Measurements from ENCODE around the gene MSANTD7.
"Not testable (repeated sequence)": the region's sequence is repeated elsewhere in the genome, so short reads cannot be mapped to it uniquely, and the experiment has no call there.

Gene MSANTD7

DNA sequence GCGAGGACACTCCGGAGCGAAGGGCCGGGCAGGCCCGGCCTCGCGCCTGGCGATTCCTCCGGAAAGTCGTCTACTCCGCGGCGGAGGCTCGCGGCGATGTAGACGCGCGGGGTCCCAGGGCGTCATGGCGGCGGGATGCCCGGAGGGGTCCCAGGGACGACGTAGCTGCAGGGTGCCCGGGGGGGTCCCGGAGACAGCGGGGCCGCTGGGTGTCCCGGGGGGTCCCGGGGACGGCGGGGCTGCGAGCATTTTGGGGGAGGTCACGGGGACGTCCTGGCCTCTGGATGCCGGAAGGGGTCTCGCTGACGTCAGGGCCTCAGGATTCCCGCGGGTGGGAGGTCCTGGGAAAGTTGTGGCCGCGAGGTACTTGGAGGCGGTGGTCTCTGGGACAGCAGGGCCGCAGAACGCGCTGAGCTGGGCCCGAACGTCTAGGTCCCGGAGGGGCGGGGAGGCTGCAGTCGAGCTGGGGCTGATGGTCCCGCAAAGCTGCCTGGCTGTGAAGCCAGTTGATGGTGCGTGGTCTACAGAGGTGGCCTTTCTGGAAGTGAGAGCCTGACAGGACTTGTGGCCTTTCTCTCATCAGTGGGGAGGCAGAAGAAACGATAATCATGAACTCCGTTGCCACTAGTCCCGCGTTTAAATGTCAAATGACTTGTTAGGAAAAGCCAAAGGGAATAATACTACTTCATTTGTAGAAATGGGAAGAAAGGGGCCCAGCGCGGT, 637 bp downstream of the MSANTD7 start:
- DNase-seq, result no peak

DNA sequence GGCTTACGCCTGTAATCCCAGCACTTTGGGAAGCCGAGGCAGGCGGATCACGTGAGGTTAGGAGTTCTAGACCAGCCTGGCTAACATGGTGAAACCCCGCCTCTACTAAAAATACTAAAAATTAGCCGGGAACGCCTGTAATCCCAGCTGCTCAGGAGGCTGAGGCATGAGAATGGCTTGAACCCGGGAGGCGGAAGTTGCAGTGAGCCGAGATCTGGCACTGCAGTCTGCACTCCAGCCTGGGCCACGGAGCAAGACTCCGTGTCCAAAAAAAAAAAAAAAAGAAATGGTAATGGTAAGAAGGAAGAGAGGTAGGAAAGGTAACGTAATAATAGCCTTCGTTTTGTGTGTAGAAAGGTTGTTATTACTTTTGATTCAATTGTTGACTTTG, 1.2 kb downstream of the MSANTD7 start:
- no peak for DNase-seq

DNA sequence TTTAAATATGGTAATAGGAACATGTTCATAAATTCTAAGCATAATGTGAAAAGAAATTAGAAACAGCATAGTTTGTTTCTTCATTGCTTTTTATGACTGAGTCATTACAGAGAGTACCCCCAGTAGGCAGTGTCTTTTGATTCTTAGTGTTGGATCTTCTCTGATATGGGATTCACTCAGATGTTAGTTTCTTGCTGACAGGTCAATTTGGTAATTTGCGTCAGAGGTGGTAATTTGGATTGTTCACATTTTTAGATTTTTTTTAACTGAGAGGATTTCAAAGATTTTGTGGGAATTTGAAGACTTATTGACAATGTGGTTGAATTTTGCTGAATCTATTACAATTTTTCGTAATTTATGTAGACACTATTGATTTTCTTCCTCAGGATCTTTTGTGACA, 2.1 kb downstream of the MSANTD7 start:
- DNase-seq, result no peak

DNA sequence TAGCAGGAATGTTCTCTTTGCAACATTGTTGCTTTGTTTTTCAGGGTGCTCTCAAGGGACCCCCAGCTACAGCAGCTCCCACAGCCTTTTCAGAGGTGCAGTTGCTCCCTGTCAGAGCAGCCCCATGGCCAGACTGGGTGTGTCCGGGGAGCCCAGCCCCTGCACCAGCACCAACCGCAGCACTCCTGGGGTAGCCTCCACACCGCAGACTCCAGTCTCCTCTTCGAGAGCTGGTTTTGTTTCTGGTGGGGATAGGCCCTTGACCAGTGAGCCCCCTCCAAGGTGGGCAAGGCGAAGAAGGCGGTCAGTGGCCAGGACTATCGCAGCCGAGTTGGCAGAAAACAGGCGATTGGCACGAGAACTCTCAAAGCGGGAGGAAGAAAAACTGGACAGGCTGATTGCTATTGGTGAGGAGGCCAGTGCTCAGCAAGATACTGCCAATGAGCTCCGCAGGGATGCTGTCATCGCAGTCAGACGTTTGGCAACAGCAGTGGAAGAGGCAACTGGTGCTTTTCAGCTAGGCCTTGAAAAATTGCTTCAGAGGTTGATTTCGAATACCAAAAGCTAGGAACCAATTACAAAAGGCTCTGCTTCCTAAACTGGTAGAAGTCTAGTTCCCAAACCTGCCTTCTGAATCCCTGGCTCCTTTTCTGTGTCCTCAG, 5.4 kb downstream of the MSANTD7 start:
- DNase-seq, result no peak

DNA sequence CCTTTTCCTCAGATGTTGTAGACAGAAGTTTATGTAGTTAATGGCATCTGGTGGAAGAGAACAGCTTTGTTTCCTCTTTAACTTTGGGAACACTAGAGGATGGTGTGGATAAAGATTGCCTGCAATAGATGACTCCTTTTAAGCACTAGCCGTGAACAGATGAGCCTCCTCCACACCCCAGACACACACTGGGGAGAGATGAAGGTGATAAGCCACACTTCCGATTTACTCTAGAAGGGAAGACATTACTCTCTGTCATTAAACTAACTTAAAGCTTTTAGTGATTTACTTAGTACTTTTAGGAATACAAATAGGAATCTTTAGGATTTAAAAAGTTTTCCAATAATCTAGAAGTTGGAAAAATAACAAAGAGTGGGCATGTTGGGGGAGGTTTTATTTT, 6.8 kb downstream of the MSANTD7 start:
- DNase-seq, result no peak

DNA sequence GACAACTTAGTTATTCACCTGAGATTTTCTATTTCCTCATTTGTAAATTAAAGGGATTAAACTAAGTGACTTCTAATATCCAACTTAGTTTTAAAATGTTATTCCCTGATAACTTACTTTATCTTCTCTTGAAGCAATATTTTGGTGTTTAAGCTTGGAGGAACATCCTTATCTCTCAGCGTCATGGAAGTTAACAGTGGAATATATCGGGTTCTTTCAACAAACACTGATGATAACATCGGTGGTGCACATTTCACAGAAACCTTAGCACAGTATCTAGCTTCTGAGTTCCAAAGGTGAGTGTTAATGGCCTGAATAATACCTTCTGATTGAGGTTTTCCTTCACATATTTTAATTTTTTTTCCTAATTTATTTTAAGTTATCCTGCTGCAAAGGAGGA, 14.1 kb downstream of the MSANTD7 start:
- DNase-seq, result no peak

DNA sequence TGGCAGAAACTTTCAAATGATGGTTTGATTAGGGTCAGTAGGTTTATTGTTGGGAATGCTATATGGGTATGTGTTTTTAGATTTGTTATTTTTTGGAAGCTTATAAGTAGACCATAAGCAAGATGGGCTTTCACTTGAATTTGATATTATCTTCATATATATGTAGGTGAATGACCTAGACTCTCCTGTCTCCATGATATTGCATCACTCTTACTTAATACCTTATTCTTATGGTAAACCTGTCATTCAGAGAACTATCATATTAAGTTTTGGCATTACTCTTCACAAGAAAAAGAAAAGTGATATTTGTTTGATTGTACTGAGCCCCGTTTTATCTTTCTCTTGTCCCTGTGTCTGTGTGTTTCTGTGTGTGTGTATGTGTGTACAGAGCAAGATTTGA, 17.3 kb downstream of the MSANTD7 start:
- DNase-seq, result no peak

DNA sequence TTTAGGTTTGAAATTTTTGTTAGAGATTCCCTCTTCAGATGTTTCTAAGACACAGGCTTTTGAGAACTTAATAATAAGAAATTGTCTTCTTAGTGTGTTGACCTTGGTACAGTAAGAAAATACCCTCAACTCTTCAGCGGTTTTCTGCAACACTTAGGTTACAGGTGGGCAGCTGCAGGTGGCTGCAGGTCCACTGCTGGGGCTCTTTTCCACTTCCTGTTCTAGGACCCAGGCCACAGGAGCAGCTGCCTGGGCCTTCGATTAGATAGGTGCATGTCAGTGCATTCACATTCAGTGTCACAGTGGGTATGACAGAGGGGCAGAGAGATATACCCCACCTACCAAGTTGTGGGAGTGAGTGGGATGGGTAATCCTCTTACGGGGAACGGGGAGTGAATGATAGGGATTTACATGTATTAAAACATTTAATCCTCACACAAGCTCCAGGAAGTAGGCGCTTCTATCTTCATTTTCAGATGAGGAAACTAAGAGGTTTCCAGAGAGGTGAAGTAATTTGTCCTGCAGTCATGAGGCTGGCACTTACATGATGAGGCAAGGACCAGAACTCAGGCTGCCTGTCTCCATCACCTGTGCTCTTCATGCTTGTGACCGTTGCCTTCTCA, 20.3 kb downstream of the MSANTD7 start:
- no peak for DNase-seq

DNA sequence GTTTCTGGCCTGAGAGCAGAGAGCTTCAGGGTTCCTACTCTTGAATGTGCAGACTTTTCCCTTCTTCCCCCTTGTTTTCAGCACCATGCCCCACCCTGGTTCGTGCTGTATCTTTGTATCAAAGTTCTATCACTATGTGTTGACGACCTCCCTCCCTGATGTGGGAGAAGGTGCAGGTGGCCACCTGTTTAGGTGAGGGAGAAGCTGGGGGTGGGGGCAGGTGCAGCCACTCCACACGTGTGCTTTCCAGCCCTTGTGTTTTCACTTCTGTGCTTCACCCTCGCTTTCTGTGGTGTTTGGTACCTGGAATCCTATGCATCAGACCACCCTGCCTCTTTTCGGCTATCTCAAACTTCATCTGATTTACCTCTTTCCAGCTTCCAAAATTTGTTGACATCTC, 20.9 kb downstream of the MSANTD7 start:
- DNase-seq, result no peak

DNA sequence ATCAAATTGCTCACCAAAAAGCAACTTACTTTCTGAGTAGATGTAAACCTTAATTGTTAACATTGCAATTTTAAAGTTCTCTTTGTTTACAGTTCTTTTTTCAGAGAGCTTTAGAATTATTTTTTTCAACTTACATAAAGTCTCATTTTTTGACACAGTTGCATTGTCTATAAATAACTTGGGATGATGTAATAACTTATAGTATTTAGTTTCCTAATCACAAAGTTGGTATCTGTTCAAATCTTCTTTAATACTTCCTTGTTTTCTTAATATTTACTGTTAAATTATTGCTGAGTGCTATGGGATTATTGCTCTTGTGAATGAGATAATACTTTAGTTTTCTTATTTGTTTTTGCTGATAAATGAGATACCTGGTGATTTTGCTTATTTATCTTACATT, 21.7 kb downstream of the MSANTD7 start:
- DNase-seq, result no peak

DNA sequence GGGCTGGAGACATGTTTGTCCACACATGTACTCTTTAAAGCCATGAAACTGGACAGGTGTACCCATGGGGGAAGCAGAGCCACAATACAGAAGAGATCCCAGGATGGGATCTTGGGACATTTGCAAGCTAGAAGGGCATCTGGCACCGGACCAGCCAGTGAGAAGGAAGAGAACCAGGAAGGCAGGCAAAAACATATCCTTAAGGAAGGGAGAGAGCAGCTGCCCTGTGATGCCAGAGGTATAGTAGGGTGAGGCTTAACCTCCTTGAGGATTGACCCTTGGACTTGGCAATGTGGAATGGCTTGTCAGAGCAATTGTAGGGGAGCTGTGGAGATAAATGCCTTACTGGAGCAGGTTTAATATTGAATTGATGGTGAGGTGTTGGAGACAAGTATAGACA, 22.7 kb downstream of the MSANTD7 start:
- DNase-seq, result no peak

DNA sequence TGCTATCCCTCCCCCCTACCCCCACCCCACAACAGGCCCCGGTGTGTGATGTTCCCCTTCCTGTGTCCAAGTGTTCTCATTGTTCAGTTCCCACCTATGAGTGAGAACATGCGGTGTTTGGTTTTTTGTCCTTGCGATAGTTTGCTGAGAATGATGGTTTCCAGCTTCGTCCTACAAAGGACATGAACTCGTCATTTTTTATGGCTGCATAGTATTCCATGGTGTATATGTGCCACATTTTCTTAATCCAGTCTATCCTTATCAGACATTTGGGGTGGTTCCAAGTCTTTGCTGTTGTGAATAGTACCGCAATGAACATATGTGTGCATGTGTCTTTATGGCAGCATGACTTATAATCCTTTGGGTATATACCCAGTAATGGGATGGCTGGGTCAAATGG, 26.4 kb downstream of the MSANTD7 start:
- not testable (repeated sequence) for DNase-seq

DNA sequence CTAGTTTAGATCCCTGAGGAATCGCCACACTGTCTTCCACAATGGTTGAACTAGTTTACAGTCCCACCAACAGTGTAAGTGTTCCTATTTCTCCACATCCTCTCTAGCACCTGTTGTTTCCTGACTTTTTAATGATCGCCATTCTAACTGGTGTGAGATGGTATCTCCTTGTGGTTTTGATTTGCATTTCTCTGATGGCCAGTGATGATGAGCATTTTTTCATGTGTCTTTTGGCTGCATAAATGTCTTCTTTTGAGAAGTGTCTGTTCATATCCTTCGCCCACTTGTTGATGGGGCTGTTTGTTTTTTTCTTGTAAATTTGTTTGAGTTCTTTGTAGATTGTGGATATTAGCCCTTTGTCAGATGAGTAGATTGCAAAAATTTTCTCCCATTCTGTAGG, 26.8 kb downstream of the MSANTD7 start:
- DNase-seq, result not testable (repeated sequence)

DNA sequence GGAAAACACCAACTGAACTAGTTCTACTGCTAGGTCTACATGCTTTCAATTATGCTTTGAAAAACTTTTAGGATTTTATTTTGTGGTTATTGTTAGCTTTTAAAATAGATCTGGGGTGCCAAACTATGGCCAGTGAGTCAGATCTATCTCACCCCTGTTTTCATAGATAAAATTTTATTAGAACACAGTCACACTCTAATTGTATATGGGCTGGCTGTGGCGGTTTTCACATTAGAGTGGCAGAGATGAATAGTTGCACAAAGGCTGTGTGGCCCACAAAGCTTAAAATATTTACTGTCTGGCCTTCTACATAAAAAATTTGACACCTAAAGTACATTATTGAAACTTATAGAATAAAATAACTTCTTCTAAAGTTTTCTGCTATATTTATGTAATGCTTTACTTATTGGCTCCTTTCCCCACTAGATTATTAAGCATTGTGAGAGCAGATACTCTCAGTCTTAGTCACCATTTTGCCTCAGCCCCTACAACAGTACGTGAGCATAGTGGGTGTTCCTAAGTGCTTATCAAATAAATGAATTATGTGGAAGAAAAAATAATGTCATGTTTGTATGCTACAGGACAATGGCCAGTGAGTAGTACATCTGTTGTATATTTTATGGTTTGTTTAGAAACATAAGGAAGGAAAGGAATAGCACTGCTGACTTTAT, 35.1 kb downstream of the MSANTD7 start:
- no peak for DNase-seq

DNA sequence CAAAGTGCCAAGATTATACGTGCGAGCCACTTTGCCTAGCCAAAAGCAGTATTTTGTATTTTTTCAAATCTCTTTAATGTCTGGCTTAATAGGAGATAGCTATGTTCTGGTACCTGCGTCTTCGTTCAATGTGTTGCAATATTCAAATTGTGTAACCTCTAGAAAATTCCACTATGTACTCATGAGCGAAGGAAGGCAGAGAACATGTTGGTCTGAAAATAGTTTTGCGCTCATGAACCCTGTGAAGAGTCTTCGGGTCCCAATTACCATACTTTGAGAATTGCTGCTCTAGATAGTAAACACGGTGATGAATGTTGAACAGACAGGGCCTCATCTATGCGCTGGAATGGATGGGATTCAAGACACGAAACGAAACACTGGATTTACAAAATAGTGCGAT, 37.8 kb downstream of the MSANTD7 start:
- DNase-seq, result no peak

DNA sequence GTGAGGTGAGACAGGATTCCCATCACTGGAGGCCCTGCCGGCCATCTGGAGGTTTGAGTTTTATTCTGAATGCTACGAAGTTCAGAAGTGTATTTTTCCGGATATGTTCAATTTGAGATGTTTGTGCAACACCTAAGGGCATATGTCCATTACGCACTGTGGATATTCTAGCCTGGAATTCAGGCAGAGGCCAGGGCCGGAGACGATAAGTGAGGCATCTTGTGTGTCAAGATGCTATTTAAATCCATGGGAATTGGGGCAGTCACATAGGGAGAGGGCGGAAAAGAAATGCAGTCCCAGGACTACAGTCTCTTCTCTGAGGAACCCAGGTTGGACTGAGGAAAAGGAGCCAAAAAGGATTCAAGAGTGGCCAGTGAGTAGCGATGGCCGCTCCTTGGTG, 38.7 kb downstream of the MSANTD7 start:
- DNase-seq, result no peak

DNA sequence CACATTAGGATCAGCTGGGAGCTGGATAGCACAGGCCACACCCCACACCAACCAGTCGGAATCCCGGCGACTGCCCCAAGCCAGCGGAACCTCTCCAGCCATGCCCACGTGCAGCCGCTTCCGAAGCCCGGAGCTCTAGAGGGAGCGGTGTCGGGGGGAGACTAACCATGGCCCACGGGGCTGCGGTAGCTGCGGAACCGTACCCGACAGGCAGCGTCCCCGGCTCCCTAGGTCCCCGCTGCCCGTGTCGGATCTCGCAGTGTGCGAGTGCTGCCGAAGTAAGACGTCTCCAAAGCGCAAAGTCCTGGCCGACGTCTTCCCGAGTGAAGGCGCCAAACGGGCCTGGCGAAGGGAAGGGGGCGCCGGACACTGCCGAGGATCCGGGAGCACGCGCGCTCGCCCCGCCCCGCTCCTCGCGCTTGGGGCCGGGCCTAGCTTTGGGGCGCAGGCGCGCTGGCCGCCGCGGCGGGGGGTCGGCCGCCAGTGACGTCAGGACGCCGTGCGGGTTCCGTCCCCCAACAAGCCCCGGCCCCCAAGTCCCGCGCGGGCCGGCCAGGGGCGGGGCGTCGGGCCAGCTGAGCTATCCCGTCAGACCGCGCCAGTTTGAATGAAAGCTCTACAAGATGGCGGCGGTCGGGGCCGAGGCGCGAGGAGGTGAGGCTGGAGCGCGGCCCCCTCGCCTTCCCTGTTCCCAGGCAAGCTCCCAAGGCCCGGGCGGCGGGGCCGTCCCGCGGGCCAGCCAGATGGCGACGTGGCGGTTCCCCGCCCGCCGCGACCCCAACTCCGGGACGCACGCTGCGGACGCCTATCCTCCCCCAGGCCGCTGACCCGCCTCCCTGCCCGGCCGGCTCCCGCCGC, 40.4 kb downstream of the MSANTD7 start, which contains the start of gene SUV39H2:
SUV39H2 (plus strand) TSS at position 601 of the 858 bp plus-strand sequence; CDS start at position 624, 23 bp downstream.
- DNase-seq, result peak; percentile 93

DNA sequence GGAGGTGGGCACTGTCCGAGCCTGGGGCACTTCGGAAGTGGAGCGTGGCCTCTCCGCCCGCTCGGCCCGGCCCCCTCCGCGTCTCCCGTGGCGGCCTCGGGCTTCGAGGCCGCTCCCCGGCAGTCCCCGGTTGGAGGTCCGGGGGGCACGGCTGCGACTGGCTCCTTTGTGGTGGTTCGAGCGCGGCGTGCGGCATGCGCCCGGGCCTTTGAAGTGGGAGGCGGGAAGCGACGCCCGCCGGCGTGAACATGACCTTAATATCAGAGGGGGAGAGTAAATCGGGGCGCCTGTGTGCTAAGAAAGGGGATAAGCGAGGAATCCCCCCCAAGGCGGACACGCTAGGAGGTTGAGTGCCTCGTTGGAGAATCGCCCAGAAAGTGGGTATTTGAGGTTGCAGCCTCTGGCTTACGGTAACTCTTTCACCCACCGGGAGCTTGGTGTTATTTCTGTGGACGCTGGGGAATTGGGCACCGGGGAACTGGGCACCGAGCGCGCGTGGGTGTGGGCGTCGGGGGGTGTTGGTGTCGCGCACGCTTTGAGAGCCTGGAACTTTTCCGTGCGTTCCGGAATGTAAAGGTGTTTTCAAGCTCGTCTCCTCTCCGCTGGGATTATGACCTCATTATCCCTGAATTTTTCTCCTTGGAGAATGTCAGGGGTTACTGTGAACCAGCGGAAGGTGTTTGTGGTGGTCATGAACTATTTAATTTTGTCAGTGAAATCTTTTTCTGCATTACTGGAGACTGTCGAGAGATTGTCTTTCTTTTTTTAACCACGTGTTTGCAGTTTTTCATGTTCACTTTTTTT, 41.2 kb downstream of the MSANTD7 start:
- no peak for DNase-seq

DNA sequence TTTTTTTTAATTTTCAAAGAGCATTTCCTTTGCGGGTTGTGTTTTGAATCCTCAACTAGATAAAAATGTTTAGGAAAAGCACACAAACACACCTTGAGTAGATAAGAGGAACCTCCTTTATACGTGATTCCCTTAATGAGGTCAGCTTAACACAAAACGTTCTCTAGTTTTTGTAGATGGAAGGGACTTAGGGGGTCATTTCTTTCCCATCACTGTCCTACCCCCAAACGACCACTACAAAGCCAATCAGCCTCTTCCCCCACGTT, 41.8 kb downstream of the MSANTD7 start:
- no peak for DNase-seq

DNA sequence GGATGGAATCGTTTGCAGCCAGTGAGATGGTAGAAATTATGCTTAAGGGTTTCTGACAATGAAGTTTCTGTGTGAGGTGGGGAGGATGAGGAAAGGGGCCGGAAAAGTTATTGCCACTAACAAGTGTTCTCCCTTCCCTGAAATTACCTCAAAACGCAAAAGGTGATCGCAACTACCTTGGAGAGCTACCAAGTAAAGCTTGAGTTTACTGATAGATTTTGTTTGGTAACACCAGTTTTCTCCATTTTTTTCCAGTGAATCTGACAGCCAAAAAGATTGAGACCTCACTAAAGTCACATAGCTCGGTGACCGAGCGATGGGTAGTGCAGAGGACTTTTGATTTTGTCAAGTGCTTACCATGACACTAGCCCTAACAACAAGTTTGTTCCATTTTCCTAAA, 42.1 kb downstream of the MSANTD7 start:
- no peak for DNase-seq

DNA sequence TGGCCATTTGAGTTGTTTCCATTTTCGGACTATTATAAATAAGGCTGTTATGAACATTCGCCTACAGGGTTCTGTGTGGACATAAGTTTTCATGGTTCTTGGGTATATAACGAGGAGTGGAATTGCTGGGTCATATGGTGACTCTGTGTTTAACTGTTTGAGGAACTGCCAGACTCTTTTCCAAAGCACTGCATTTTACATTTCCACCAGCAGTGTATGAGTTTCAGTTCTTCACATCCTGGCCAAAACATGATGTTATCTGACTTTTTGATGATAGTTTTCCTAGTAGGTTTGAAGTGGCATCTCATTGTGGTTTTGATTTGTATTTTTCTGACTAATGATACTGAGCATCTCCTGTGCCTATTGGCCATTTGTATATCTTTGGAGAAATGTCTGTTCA, 46.0 kb downstream of the MSANTD7 start:
- DNase-seq, result no peak

Data from amniotic stem cell (primary cell).